Endothelial cell (in vitro differentiated cells): ENCODE data around the gene SDSL. TPM values are rescaled to one million over a fixed set of nuclear protein-coding genes. Genes with fewer than 3 reads are reported as not detected.

Experiments
- DNase-seq: peaks from one replicate; pipeline ENCODE4 v3.0.0; 2021; ENCODE audit warnings: low spot score
- H3K27ac Mint-ChIP-seq: one replicate; pipeline ENCODE4 v1.8.0; 2021; ENCODE audit warnings: mixed read lengths, inconsistent platforms; ENCODE audit not compliant: unreplicated experiment
- H3K27me3 Mint-ChIP-seq: one replicate; pipeline ENCODE4 v1.8.0; 2021; ENCODE audit warnings: mild to moderate bottlenecking, moderate library complexity, mixed read lengths, inconsistent platforms; ENCODE audit not compliant: unreplicated experiment
- H3K36me3 Mint-ChIP-seq: one replicate; pipeline ENCODE4 v1.8.0; 2021; ENCODE audit warnings: mild to moderate bottlenecking, low read depth, mixed read lengths, inconsistent platforms; ENCODE audit not compliant: unreplicated experiment
- H3K4me1 Mint-ChIP-seq: one replicate; pipeline ENCODE4 v1.8.0; 2021; ENCODE audit warnings: mild to moderate bottlenecking, mixed read lengths, inconsistent platforms; ENCODE audit not compliant: unreplicated experiment
- H3K4me3 Mint-ChIP-seq: one replicate; pipeline ENCODE4 v1.8.0; 2021; ENCODE audit warnings: mild to moderate bottlenecking, mixed read lengths, inconsistent platforms; ENCODE audit not compliant: unreplicated experiment
- H3K9me3 Mint-ChIP-seq: one replicate; pipeline ENCODE4 v1.8.0; 2021; ENCODE audit warnings: mixed read lengths, inconsistent platforms; ENCODE audit not compliant: unreplicated experiment
- CTCF ChIP-seq: fragments of 200-600 bp; sonication (generic); IDR thresholded peaks from one replicate; pipeline ENCODE4 v1.5.0; 2021; ENCODE audit warnings: antibody characterized with exemption; ENCODE audit not compliant: unreplicated experiment
- total RNA-seq: library from RNA; stranded (reverse); fragmentation: NEBNext Ultra II Directional; extraction: Animal tissue kit (Norgen Biotek cat#: 25700); gene quantifications from one replicate; pipeline ENCODE4 v1.2.1, GENCODE V29; 2021; ENCODE audit not compliant: unreplicated experiment

The SDSL gene
- total RNA-seq, 1 donor from 2014 or later: 1.3 TPM

- no peak for DNase-seq
- Mint-ChIP-seq H3K4me1 (peaks cover 14% of the 10 kb centered on the region), H3K9me3 (no peaks in the 10 kb centered on the region), H3K27ac (no peak overlapping the region), H3K4me3 (no peak overlapping the region), H3K27me3 (peaks cover 17% of the 10 kb centered on the region), H3K36me3 (no peaks in the 10 kb centered on the region)
- TF ChIP-seq CTCF: no peak
Observed at GRCh38 chr12:113459981-113460380, 37.8 kb downstream of the SDSL start.

GRCh38 chr12:113461666-113462065 lies 39.5 kb downstream of the SDSL start:
- no peak for DNase-seq
- Mint-ChIP-seq H3K36me3 (no peaks in the 10 kb centered on the region), H3K27me3 (peaks cover 23% of the 10 kb centered on the region), H3K4me3 (no peak overlapping the region), H3K4me1 (peaks cover 18% of the 10 kb centered on the region), H3K27ac (no peak overlapping the region), H3K9me3 (no peaks in the 10 kb centered on the region)
- peak; percentile 33 for TF ChIP-seq CTCF

GRCh38 chr12:113462117-113462774 lies 40.1 kb downstream of the SDSL start:
- no peaks in the 10 kb centered on the region for H3K36me3 Mint-ChIP-seq
- peak; percentile 91 for DNase-seq
- peak; percentile 58 for TF ChIP-seq CTCF
- peaks cover 28% of the 10 kb centered on the region for H3K27me3 Mint-ChIP-seq
- H3K4me1 Mint-ChIP-seq: peaks cover 21% of the 10 kb centered on the region
- no peak overlapping the region for H3K27ac Mint-ChIP-seq
- H3K9me3 Mint-ChIP-seq: no peaks in the 10 kb centered on the region
- no peak overlapping the region for H3K4me3 Mint-ChIP-seq

GRCh38 chr12:113462998-113463745 lies 41.0 kb downstream of the SDSL start:
- Mint-ChIP-seq H3K36me3 (no peaks in the 10 kb centered on the region), H3K9me3 (no peaks in the 10 kb centered on the region), H3K4me1 (peaks cover 21% of the 10 kb centered on the region), H3K27me3 (peaks cover 31% of the 10 kb centered on the region), H3K27ac (no peak overlapping the region), H3K4me3 (peak overlapping the region; percentile 84)
- peak; percentile 49 for DNase-seq
- TF ChIP-seq CTCF: no peak
